ENCODE results near the gene ESRP2. TPM values are rescaled to one million over a fixed set of nuclear protein-coding genes. Genes with fewer than 3 reads are reported as not detected.

The ESRP2 gene
- total RNA-seq, 4 donors from 2014 or later = 0.17 to 2.1 (median 0.52) TPM

DNA sequence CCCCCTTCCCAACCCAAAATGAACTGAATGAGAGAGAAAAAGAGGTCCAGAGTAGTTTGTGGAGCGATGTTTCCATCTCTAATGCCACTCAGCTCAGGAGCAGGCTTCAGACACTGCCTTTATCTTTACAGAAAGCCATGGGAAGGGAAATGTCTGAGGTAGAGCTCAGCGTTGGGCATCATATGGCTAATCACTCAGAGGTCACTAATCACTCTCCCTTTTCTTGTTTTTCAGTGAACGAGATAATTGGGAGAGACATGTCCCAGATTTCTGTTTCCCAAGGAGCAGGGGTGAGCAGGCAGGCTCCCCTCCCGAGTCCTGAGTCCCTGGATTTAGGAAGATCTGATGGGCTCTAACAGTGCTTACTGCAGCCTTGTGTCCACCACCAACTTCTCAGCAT lies 9.8 kb downstream of the ESRP2 start:
- intact Hi-C loops (cut with DNase I) = loop anchor here (5.0 kb wide), 2 partner anchors 129 to 234 kb away; no protein-coding TSS in a partner anchor
- DNase-seq (ENCODE audit: extremely low spot score) = no peak
- H3K4me3 ChIP-seq = no peak overlapping the region
- H3K27me3 ChIP-seq = no peaks in the 10 kb centered on the region
- no peaks in the 10 kb centered on the region for H3K9me3 ChIP-seq
- no peak overlapping the region for H3K27ac ChIP-seq (replicated peaks in 1 of 4)
- peaks cover 0 to 26% (median 10%) of the 10 kb centered on the region in 4 donors for H3K36me3 ChIP-seq
- peaks cover 17 to 28% (median 20%) of the 10 kb centered on the region in 4 donors for H3K4me1 ChIP-seq
- WGBS = 91% methylated on average over 3 of the region's 4 CpGs
- no peak for TF ChIP-seq EP300 (IDR thresholded peaks at IDR 0.05)
- TF ChIP-seq, protein P1, sequence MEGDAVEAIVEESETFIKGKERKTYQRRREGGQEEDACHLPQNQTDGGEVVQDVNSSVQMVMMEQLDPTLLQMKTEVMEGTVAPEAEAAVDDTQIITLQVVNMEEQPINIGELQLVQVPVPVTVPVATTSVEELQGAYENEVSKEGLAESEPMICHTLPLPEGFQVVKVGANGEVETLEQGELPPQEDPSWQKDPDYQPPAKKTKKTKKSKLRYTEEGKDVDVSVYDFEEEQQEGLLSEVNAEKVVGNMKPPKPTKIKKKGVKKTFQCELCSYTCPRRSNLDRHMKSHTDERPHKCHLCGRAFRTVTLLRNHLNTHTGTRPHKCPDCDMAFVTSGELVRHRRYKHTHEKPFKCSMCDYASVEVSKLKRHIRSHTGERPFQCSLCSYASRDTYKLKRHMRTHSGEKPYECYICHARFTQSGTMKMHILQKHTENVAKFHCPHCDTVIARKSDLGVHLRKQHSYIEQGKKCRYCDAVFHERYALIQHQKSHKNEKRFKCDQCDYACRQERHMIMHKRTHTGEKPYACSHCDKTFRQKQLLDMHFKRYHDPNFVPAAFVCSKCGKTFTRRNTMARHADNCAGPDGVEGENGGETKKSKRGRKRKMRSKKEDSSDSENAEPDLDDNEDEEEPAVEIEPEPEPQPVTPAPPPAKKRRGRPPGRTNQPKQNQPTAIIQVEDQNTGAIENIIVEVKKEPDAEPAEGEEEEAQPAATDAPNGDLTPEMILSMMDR (IDR thresholded peaks at IDR 0.05) = no peak

DNA sequence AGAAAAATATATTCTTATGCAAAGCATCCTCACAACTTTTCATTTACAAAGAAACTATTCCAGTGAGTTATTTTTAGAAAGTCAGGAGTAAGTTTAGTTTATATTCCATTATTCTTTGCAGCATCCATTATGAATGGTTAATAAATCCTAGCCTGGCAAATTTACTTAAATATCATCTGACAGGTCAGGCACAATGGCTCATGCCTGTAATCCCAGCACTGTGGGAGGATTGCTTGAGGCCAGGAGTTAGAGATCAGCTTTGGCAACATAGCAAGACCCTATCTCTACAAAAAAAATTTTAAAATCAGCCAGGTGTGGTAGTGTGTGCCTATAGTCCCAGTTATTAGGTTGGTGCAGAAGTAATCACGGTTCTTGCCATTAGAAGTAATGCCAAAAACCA lies 12.9 kb downstream of the ESRP2 start:
- no peak for DNase-seq (ENCODE audit: extremely low spot score)
- TF ChIP-seq POLR2A (IDR thresholded peaks at IDR 0.05; ENCODE audit: low read depth) (no peak), POLR2AphosphoS5 (IDR thresholded peaks at IDR 0.05) (no peak), EP300 (IDR thresholded peaks at IDR 0.05) (no peak)
- TF ChIP-seq, protein P1 (IDR thresholded peaks at IDR 0.05) = no peak
- Histone ChIP-seq H3K27ac (replicated peaks in 1 of 4) (peak overlapping the region in 1 of 4 donors; percentile 2), H3K4me1 (peaks cover 11 to 13% (median 12%) of the 10 kb centered on the region in 4 donors), H3K4me3 (no peak overlapping the region), H3K36me3 (peaks cover 0 to 22% (median 3%) of the 10 kb centered on the region in 4 donors), H3K27me3 (no peaks in the 10 kb centered on the region), H3K9me3 (no peaks in the 10 kb centered on the region)
- intact Hi-C loops (cut with DNase I) = no loop called here
- WGBS = 90% methylated on average over 1 of the region's 1 CpG

DNA sequence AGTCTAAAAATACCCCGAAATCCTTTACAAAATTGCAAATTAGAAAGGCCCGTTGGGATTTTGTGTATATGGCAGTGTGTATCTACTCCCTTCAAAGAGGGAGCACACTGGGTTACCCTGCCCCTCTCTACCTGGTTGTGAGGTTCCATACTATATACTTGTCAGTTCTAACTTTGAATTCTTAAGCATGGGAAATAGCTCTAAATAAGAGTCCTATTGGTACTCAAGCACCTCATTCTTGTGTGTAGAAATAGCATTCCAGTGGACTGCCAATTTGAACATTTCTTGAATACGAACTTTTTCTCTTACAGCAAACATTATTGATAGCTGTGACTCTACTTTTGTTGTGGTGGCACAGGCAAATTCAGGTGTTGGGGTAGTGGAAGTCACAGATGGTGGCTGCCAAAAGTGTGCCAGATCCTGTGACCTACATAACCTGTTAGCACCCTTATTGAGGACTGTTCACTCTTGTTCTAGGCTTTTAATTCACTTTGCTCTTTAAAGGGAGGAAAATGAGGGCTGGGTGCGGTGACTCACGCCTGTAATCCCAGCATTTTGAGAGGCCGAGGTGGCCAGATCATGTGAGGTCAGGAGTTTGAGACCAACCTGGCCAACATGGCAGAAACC lies 16.1 kb downstream of the ESRP2 start:
- Histone ChIP-seq H3K36me3 (peaks cover 0 to 12% (median 3%) of the 10 kb centered on the region in 4 donors), H3K9me3 (no peaks in the 10 kb centered on the region), H3K27ac (replicated peaks in 1 of 4) (no peak overlapping the region), H3K4me1 (peaks cover 0 to 13% (median 12%) of the 10 kb centered on the region in 4 donors), H3K27me3 (no peaks in the 10 kb centered on the region), H3K4me3 (no peak overlapping the region)
- 93% methylated on average over 6 of the region's 6 CpGs for WGBS
- intact Hi-C loops (cut with DNase I) = no loop called here
- TF ChIP-seq POLR2A (IDR thresholded peaks at IDR 0.05; ENCODE audit: low read depth) (no peak), POLR2AphosphoS5 (IDR thresholded peaks at IDR 0.05) (no peak), EP300 (IDR thresholded peaks at IDR 0.05) (no peak)
- TF ChIP-seq, protein P1 (IDR thresholded peaks at IDR 0.05) = no peak
- no peak for DNase-seq (ENCODE audit: extremely low spot score)

DNA sequence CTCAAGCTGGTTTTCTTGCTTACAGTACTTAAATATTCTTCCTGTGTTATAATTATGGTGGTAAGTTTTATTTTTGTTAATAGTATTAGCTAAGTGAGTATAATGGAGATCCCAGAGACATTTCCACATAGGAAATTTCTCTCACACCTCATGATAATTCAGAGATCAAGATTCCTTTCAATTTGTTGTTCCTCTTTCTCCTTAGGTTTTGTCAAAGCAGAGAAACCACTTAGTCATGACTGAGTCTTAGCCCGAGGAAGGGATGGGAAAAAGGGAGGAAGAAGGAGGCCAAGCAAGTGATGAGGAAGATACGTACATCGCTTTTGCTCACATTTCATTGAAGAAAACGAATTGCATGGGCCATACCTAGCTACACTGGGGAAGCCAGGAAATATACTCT lies 18.4 kb downstream of the ESRP2 start:
- H3K9me3 ChIP-seq = no peaks in the 10 kb centered on the region
- DNase-seq (ENCODE audit: extremely low spot score) = no peak
- no peak overlapping the region for H3K27ac ChIP-seq (replicated peaks in 1 of 4)
- H3K4me1 ChIP-seq = peaks cover 0 to 3% (median 2%) of the 10 kb centered on the region in 4 donors
- no peak overlapping the region for H3K4me3 ChIP-seq
- H3K36me3 ChIP-seq = peaks cover 0 to 12% (median 3%) of the 10 kb centered on the region in 4 donors
- 73% methylated on average over 4 of the region's 4 CpGs for WGBS
- intact Hi-C loops (cut with DNase I) = no loop called here
- TF ChIP-seq POLR2AphosphoS5 (IDR thresholded peaks at IDR 0.05) (no peak), POLR2A (IDR thresholded peaks at IDR 0.05; ENCODE audit: low read depth) (no peak), EP300 (IDR thresholded peaks at IDR 0.05) (no peak)
- TF ChIP-seq, protein P1 (IDR thresholded peaks at IDR 0.05) = no peak
- H3K27me3 ChIP-seq = no peaks in the 10 kb centered on the region

DNA sequence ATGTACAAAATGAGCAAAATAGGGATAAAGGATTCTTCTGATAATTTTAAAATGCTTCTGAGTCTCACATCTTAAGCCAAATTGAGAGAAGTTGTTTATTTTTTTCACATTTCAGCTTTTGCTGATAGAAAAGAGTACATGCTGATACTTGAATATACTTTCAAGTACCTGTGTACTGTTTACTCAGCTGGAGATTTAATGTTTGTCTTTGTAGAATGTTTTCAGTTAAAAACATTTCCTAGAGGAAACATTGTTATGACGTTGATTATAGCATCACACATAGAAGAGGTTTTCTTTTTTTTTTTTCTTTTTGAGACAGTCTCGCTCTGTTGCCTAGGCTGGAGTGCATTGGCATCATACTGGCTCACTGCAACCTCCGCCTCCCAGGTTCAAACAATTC lies 19.7 kb downstream of the ESRP2 start:
- peaks cover 0 to 12% (median 3%) of the 10 kb centered on the region in 4 donors for H3K36me3 ChIP-seq
- H3K4me3 ChIP-seq = no peak overlapping the region
- no peaks in the 10 kb centered on the region for H3K9me3 ChIP-seq
- no peak for TF ChIP-seq POLR2A (IDR thresholded peaks at IDR 0.05; ENCODE audit: low read depth)
- TF ChIP-seq POLR2AphosphoS5 (IDR thresholded peaks at IDR 0.05) = no peak
- no peak for TF ChIP-seq EP300 (IDR thresholded peaks at IDR 0.05)
- TF ChIP-seq, protein P1 (IDR thresholded peaks at IDR 0.05) = no peak
- DNase-seq (ENCODE audit: extremely low spot score) = no peak
- no peak overlapping the region for H3K27ac ChIP-seq (replicated peaks in 1 of 4)
- no peaks in the 10 kb centered on the region for H3K4me1 ChIP-seq
- H3K27me3 ChIP-seq = no peaks in the 10 kb centered on the region
- intact Hi-C loops (cut with DNase I) = no loop called here
- WGBS = 95% methylated on average over 3 of the region's 3 CpGs
